Activated CD4-positive, alpha-beta T cell treated with anti-CD3 and anti-CD28 coated beads, Interleukin-2, Interleukin-4, amounts not matched to agents 100 ng/mL and 50 ng/mL, durations not matched to agents 16 hours and 8 hours (primary cell): ENCODE results near the gene HADHA.

Experiments used
- DNase-seq: peaks from one replicate; pipeline ENCODE4 v3.0.0-alpha.2; 2020; ENCODE audit warnings: low spot score

HADHA gene

GRCh38 chr2:26245231-26245732, 850 bp upstream of the HADHA start:
- DNase-seq: peak; percentile 52

GRCh38 chr2:26243470-26244308, 743 bp downstream of the HADHA start:
- peak; percentile 23 for DNase-seq

- no peak for DNase-seq
Measured at GRCh38 chr2:26241928-26242436, 2.5 kb downstream of the HADHA start.

GRCh38 chr2:26238311-26238958, 6.0 kb downstream of the HADHA start:
- DNase-seq: no peak

GRCh38 chr2:26237868-26238267, 6.6 kb downstream of the HADHA start:
- DNase-seq: no peak

GRCh38 chr2:26235089-26235488, 9.3 kb downstream of the HADHA start:
- DNase-seq: no peak

- no peak for DNase-seq
Measured at GRCh38 chr2:26230806-26231205, 13.6 kb downstream of the HADHA start.

GRCh38 chr2:26229595-26229994, 14.8 kb downstream of the HADHA start:
- no peak for DNase-seq

- no peak for DNase-seq
Measured at GRCh38 chr2:26224095-26224494, 20.3 kb downstream of the HADHA start.

GRCh38 chr2:26223018-26223417, 21.4 kb downstream of the HADHA start:
- no peak for DNase-seq

GRCh38 chr2:26217720-26218119, 26.7 kb downstream of the HADHA start:
- DNase-seq: no peak

- DNase-seq: no peak
Measured at GRCh38 chr2:26216587-26216986, 27.8 kb downstream of the HADHA start.

- no peak for DNase-seq
Measured at GRCh38 chr2:26215833-26216232, 28.6 kb downstream of the HADHA start.

GRCh38 chr2:26214759-26215158, 29.7 kb downstream of the HADHA start:
- DNase-seq: no peak

- no peak for DNase-seq
Measured at GRCh38 chr2:26212011-26212410, 32.4 kb downstream of the HADHA start.

GRCh38 chr2:26203906-26204305, 40.5 kb downstream of the HADHA start:
- no peak for DNase-seq

GRCh38 chr2:26202981-26203490, 41.4 kb downstream of the HADHA start:
- no peak for DNase-seq

GRCh38 chr2:26197516-26197915, 46.9 kb downstream of the HADHA start:
- no peak for DNase-seq

- DNase-seq: no peak
Measured at GRCh38 chr2:26196683-26197418, 47.6 kb downstream of the HADHA start.

- DNase-seq: no peak
Measured at GRCh38 chr2:26195040-26195984, 49.1 kb downstream of the HADHA start.

- no peak for DNase-seq
Measured at GRCh38 chr2:26193578-26194231, 50.7 kb downstream of the HADHA start.
